Trophoblast cell (in vitro differentiated cells and primary cell): ENCODE data around the gene CARD16.

ENCODE experiments used
- DNase-seq, 2 donors: peaks; one replicate each; pipeline ENCODE4 v3.0.0-alpha.2; 2016
- H2AFZ ChIP-seq: 2 replicates; pipeline ENCODE4 v1.6.1; 2013; ENCODE audit warnings: low read length, moderate library complexity, mild to moderate bottlenecking; ENCODE audit not compliant: insufficient read depth, poor library complexity
- H2AK5ac ChIP-seq: 2 replicates; pipeline ENCODE4 v1.6.1; 2013; ENCODE audit warnings: mild to moderate bottlenecking, low read length
- H2BK120ac ChIP-seq: 2 replicates; pipeline ENCODE4 v1.6.1; 2013; ENCODE audit warnings: low read length, mild to moderate bottlenecking, moderate library complexity; ENCODE audit not compliant: insufficient read depth, poor library complexity
- H2BK12ac ChIP-seq: 2 replicates; pipeline ENCODE4 v1.6.1; 2013; ENCODE audit warnings: mild to moderate bottlenecking, low read length, moderate library complexity
- H2BK5ac ChIP-seq: 2 replicates; pipeline ENCODE4 v1.6.1; 2013; ENCODE audit warnings: low read length, low read depth, moderate library complexity, mild to moderate bottlenecking; ENCODE audit not compliant: poor library complexity
- H3K14ac ChIP-seq: 2 replicates; pipeline ENCODE4 v1.6.1; 2013; ENCODE audit warnings: mild to moderate bottlenecking, low read length
- H3K18ac ChIP-seq: 2 replicates; pipeline ENCODE4 v1.6.1; 2013; ENCODE audit warnings: mild to moderate bottlenecking, low read length
- H3K23ac ChIP-seq: 2 replicates; pipeline ENCODE4 v1.6.1; 2013; ENCODE audit warnings: low read length
- H3K27ac ChIP-seq: 2 replicates; pipeline ENCODE4 v1.5.1; 2013; ENCODE audit warnings: low read depth, mild to moderate bottlenecking, inconsistent platforms, low read length, moderate library complexity
- H3K27me3 ChIP-seq: 2 replicates; pipeline ENCODE4 v1.6.1; 2013; ENCODE audit warnings: inconsistent platforms, mild to moderate bottlenecking, low read length, moderate library complexity; ENCODE audit not compliant: insufficient read depth
- H3K36me3 ChIP-seq, 2 experiments: 1 replicate in 1 of 2; 2 replicates in 1 of 2; pipeline ENCODE4 v1.6.1; 2013; ENCODE audit warnings: low read length in 2 of 2, mild to moderate bottlenecking in 2 of 2, moderate library complexity in 1 of 2; ENCODE audit not compliant: insufficient read depth in 2 of 2, control insufficient read depth in 1 of 2
- H3K4ac ChIP-seq: 2 replicates; pipeline ENCODE4 v1.6.1; 2013; ENCODE audit warnings: low read depth, mild to moderate bottlenecking, low read length, moderate library complexity
- H3K4me1 ChIP-seq, 2 experiments: 1 replicate in 1 of 2; 2 replicates in 1 of 2; pipeline ENCODE4 v1.6.1; 2013; ENCODE audit warnings: low read length in 2 of 2, mild to moderate bottlenecking in 2 of 2, moderate library complexity in 1 of 2; ENCODE audit not compliant: insufficient read depth in 2 of 2, control insufficient read depth in 1 of 2
- H3K4me2 ChIP-seq: 2 replicates; pipeline ENCODE4 v1.6.1; 2013; ENCODE audit warnings: inconsistent platforms, mild to moderate bottlenecking, low read length, moderate library complexity
- H3K4me3 ChIP-seq: 2 replicates; pipeline ENCODE4 v1.5.1; 2013; ENCODE audit warnings: mild to moderate bottlenecking, low read depth, low read length, inconsistent platforms
- H3K79me1 ChIP-seq: one replicate; pipeline ENCODE4 v1.6.1; 2013; ENCODE audit warnings: low read length
- H3K79me2 ChIP-seq: 2 replicates; pipeline ENCODE4 v1.6.1; 2013; ENCODE audit warnings: low read length, mild to moderate bottlenecking; ENCODE audit not compliant: control insufficient read depth, insufficient read depth, poor library complexity
- H3K9ac ChIP-seq: 2 replicates; pipeline ENCODE4 v1.6.1; 2013; ENCODE audit warnings: mild to moderate bottlenecking, low read length
- H3K9me3 ChIP-seq: 2 replicates; pipeline ENCODE4 v1.6.1; 2013; ENCODE audit warnings: low read depth, mild to moderate bottlenecking, control low read depth, inconsistent platforms, low read length; ENCODE audit not compliant: insufficient read depth
- H4K12ac ChIP-seq: 2 replicates; pipeline ENCODE4 v1.6.1; 2013; ENCODE audit warnings: low read depth, mild to moderate bottlenecking, low read length, moderate library complexity
- H4K8ac ChIP-seq: 2 replicates; pipeline ENCODE4 v1.6.1; 2013; ENCODE audit warnings: low read depth, mild to moderate bottlenecking, low read length, moderate library complexity
- H4K91ac ChIP-seq: one replicate; pipeline ENCODE4 v1.6.1; 2013; ENCODE audit warnings: low read depth, mild to moderate bottlenecking, low read length, moderate library complexity
- WGBS: extraction: QIAGEN DNeasy Blood & Tissue Kit; methylation state at CpG from one replicate; pipeline ENCODE4 v1.1.7; 2013; ENCODE audit warnings: missing lambda C conversion rate; ENCODE audit not compliant: insufficient read length, insufficient coverage; ENCODE audit errors: extremely low coverage; 5-methylcytosine and 5-hydroxymethylcytosine counted together

CARD16 gene

DNA sequence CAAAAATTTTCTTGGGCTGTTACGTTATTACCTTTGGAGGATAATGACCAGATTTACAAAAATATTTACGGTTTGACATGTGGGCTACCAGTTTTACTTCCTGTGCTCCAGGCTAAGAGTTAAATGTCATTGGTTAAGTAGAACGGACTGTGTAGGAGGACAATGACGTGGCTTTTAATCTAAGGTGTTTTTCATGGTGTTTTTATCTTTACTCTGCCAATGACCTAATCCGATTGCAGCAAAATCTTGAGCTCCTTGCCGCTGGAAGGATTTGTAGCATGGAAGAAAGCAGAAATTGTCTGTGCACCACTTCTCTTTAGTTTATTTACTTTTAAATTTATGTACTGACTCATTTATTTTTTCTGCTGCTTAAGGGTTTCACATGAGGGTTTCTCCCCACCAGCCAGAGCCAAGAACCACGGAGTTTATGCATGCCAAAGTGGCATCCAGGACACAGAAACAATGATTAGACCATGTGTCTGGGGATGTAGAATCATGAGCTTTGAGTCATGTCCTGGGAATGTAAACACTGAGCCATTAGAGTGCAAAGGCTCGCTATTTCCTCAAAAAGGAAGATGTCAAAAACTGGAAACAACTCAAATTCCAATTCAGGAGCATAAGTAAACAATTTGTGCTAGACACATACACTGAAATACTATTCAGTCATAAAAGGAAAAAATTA, 1.9 kb upstream of the CARD16 start:
- no CpG with 5 or more reads among the region's 8 CpGs for WGBS

DNA sequence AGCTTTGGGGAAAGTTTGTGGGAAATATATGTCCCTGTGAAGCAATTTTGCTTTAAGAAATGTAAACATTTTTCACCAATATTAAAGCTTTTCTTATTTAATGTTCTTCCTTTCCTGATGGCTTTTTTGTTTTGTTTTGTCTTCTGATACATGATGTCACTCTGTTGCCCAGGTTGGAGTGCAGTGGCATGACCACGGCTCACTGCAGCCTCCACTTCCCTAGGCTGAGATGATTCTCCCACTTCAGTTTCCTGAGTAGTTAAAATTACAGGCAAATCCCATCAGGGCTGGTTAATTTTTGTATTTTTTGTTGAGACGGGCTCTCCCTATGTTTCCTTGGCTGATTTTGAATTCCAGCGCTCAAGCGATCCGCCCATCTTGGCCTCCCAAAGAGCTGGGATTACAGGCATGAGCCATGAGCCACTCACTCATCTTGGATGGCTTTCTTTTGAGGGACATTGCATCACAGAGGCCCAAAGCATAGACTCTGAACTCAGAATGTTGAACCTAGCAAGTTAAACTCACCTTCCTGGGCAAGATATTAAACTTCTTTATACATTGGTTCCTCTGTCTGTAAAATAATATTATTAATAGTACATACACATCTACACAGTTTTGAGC, 651 bp upstream of the CARD16 start:
- Histone ChIP-seq H3K23ac (no peak overlapping the region), H3K14ac (no peak overlapping the region), H3K79me2 (no peaks in the 10 kb centered on the region), H3K36me3 (peaks cover 0 to 1% of the 10 kb centered on the region in 2 experiments), H3K79me1 (no peaks in the 10 kb centered on the region), H2BK5ac (peak overlapping the region; percentile 40), H3K27me3 (no peaks in the 10 kb centered on the region), H4K8ac (no peak overlapping the region), H2BK120ac (peak overlapping the region; percentile 60), H2AK5ac (no peak overlapping the region), H3K4me1 (peaks cover 0 to 2% of the 10 kb centered on the region in 2 experiments), H4K12ac (peak overlapping the region; percentile 43), H3K9ac (no peak overlapping the region), H2BK12ac (peak overlapping the region; percentile 49), H3K4me3 (no peak overlapping the region), H3K4ac (no peak overlapping the region), H2AFZ (no peak overlapping the region), H3K18ac (no peak overlapping the region), H3K9me3 (no peaks in the 10 kb centered on the region), H4K91ac (no peak overlapping the region), H3K27ac (no peak overlapping the region), H3K4me2 (no peak overlapping the region)
- no CpG with 5 or more reads among the region's 5 CpGs for WGBS
- DNase-seq, result no peak

More for the DNA sequence above, 1.9 kb upstream of the CARD16 start:
- Histone ChIP-seq H3K27me3 (no peaks in the 10 kb centered on the region), H3K79me2 (no peaks in the 10 kb centered on the region), H2AK5ac (no peak overlapping the region), H3K79me1 (no peaks in the 10 kb centered on the region), H3K18ac (no peak overlapping the region), H3K27ac (peak overlapping the region; percentile 72), H2BK12ac (no peak overlapping the region), H3K9me3 (no peaks in the 10 kb centered on the region), H2BK5ac (no peak overlapping the region), H4K8ac (no peak overlapping the region), H3K14ac (no peak overlapping the region), H3K4me2 (no peak overlapping the region), H4K12ac (no peak overlapping the region), H3K23ac (no peak overlapping the region), H4K91ac (no peak overlapping the region), H2BK120ac (no peak overlapping the region), H3K4me3 (no peak overlapping the region), H3K9ac (no peak overlapping the region), H3K4ac (no peak overlapping the region), H2AFZ (no peak overlapping the region), H3K36me3 (peaks cover 0 to 1% of the 10 kb centered on the region in 2 experiments), H3K4me1 (no peaks in the 10 kb centered on the region)
- DNase-seq, result peak; percentile 23 to 60

DNA sequence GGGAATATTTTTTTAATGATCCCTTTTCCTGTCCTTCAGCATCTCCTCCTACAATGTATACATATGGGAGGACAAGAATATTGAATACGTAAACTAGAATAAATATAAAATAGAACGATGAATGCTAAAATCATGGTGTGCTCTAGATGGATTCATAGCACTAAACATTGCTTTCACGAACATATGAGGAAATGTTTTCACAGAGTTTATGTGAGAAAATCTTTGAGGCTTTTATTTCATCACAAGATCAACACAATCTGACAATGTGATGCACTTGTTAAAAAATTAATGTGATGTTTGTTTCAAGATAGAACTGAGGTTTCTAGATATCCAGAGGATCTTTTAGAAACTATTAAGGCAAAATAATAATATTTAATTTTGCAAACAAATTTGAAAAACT, 3.0 kb downstream of the CARD16 start:
- H3K27ac ChIP-seq, result no peak overlapping the region
- H4K91ac ChIP-seq, result no peak overlapping the region
- no peak for DNase-seq
- no peak overlapping the region for H2BK5ac ChIP-seq
- no CpG with 5 or more reads among the region's 3 CpGs for WGBS
- H4K8ac ChIP-seq, result no peak overlapping the region
- no peak overlapping the region for H3K4me3 ChIP-seq
- H3K36me3 ChIP-seq, result peaks cover 0 to 1% of the 10 kb centered on the region in 2 experiments
- H3K9ac ChIP-seq, result no peak overlapping the region
- H2BK120ac ChIP-seq, result no peak overlapping the region
- H3K4me1 ChIP-seq, result peaks cover 0 to 2% of the 10 kb centered on the region in 2 experiments
- H3K27me3 ChIP-seq, result no peaks in the 10 kb centered on the region
- H3K79me2 ChIP-seq, result no peaks in the 10 kb centered on the region
- H2BK12ac ChIP-seq, result no peak overlapping the region
- H3K79me1 ChIP-seq, result no peaks in the 10 kb centered on the region
- H3K23ac ChIP-seq, result no peak overlapping the region
- H3K14ac ChIP-seq, result no peak overlapping the region
- H4K12ac ChIP-seq, result no peak overlapping the region
- H2AK5ac ChIP-seq, result no peak overlapping the region
- no peak overlapping the region for H3K4me2 ChIP-seq
- H3K18ac ChIP-seq, result no peak overlapping the region
- no peak overlapping the region for H3K4ac ChIP-seq
- H3K9me3 ChIP-seq, result no peaks in the 10 kb centered on the region
- H2AFZ ChIP-seq, result no peak overlapping the region

GRCh38 chr11:105040703-105041102, 4.4 kb downstream of the CARD16 start:
- H3K9me3 ChIP-seq, result no peaks in the 10 kb centered on the region
- no peak overlapping the region for H3K4ac ChIP-seq
- WGBS, result no CpG with 5 or more reads among the region's 2 CpGs

More at GRCh38 chr11:105040703-105041102, 4.4 kb downstream of the CARD16 start:
- H4K12ac ChIP-seq, result no peak overlapping the region
- H3K23ac ChIP-seq, result no peak overlapping the region
- H3K79me1 ChIP-seq, result no peaks in the 10 kb centered on the region
- H2AK5ac ChIP-seq, result no peak overlapping the region
- H3K4me3 ChIP-seq, result no peak overlapping the region
- H3K9ac ChIP-seq, result no peak overlapping the region
- H2BK12ac ChIP-seq, result no peak overlapping the region
- H3K4me2 ChIP-seq, result no peak overlapping the region
- H3K27ac ChIP-seq, result no peak overlapping the region
- no peak overlapping the region for H2BK120ac ChIP-seq
- no peak overlapping the region for H2AFZ ChIP-seq
- H3K18ac ChIP-seq, result no peak overlapping the region
- H3K79me2 ChIP-seq, result no peaks in the 10 kb centered on the region
- no peaks in the 10 kb centered on the region for H3K36me3 ChIP-seq
- H4K91ac ChIP-seq, result no peak overlapping the region
- H3K14ac ChIP-seq, result no peak overlapping the region
- H3K4me1 ChIP-seq, result peaks cover 0 to 2% of the 10 kb centered on the region in 2 experiments
- no peak overlapping the region for H4K8ac ChIP-seq
- no peaks in the 10 kb centered on the region for H3K27me3 ChIP-seq
- H2BK5ac ChIP-seq, result no peak overlapping the region
- no peak for DNase-seq
